KOPT-K1 (cell line): ENCODE data around the gene TMC7.

Experiments
- H3K27ac ChIP-seq: fragments of 200-600 bp; sonication (generic); 2 replicates; pipeline ENCODE4 v1.5.1; 2016; ENCODE audit warnings: antibody characterized with exemption, mild to moderate bottlenecking, low read depth, low read length; ENCODE audit not compliant: poor library complexity, severe bottlenecking
- H3K36me3 ChIP-seq: fragments of 200-600 bp; sonication (generic); 2 replicates; pipeline ENCODE4 v1.5.1; 2017; ENCODE audit warnings: antibody characterized with exemption, mild to moderate bottlenecking, low read length, moderate library complexity; ENCODE audit not compliant: insufficient read depth
- H3K9me3 ChIP-seq: fragments of 200-600 bp; sonication (generic); 2 replicates; pipeline ENCODE4 v1.5.1; 2017; ENCODE audit warnings: antibody characterized with exemption, low read length, mild to moderate bottlenecking; ENCODE audit not compliant: insufficient read depth, poor library complexity, severe bottlenecking

Gene TMC7

GRCh38 chr16:19040400-19040799 lies 56.7 kb downstream of the TMC7 start:
- Histone ChIP-seq H3K27ac (no peak overlapping the region), H3K36me3 (no peaks in the 10 kb centered on the region), H3K9me3 (no peaks in the 10 kb centered on the region)

- Histone ChIP-seq H3K9me3 (no peaks in the 10 kb centered on the region), H3K36me3 (no peaks in the 10 kb centered on the region), H3K27ac (no peak overlapping the region)
Observed at GRCh38 chr16:19044769-19045168, 61.0 kb downstream of the TMC7 start.

- Histone ChIP-seq H3K27ac (no peak overlapping the region), H3K9me3 (no peaks in the 10 kb centered on the region)
Observed at GRCh38 chr16:19046062-19046461, 62.3 kb downstream of the TMC7 start.

GRCh38 chr16:19062706-19063105 lies 79.0 kb downstream of the TMC7 start:
- H3K9me3 ChIP-seq: no peaks in the 10 kb centered on the region
- no peaks in the 10 kb centered on the region for H3K36me3 ChIP-seq
- H3K27ac ChIP-seq: no peak overlapping the region

More at GRCh38 chr16:19046062-19046461, 62.3 kb downstream of the TMC7 start:
- no peaks in the 10 kb centered on the region for H3K36me3 ChIP-seq

- no peaks in the 10 kb centered on the region for H3K9me3 ChIP-seq
- H3K27ac ChIP-seq: no peak overlapping the region
Observed at GRCh38 chr16:19066988-19067348, 83.2 kb downstream of the TMC7 start.

GRCh38 chr16:19067349-19068236 lies 83.9 kb downstream of the TMC7 start, which contains the start of gene COQ7:
TSS of gene COQ7 (plus strand) at chr16:19067614. CDS start at chr16:19067665, 51 bp downstream.
- Histone ChIP-seq H3K27ac (peak within 1 kb of the TSS; percentile 99), H3K9me3 (no peaks in the 10 kb centered on the region)

More at GRCh38 chr16:19066988-19067348, 83.2 kb downstream of the TMC7 start:
- 0 out of 2 replicates have a peak, but pooled peaks cover under 1% of the 10 kb centered on the region for H3K36me3 ChIP-seq

GRCh38 chr16:19068237-19068815 lies 84.6 kb downstream of the TMC7 start:
- Histone ChIP-seq H3K36me3 (peaks cover 10% of the 10 kb centered on the region), H3K9me3 (no peaks in the 10 kb centered on the region), H3K27ac (peak overlapping the region; percentile 99)

More at GRCh38 chr16:19067349-19068236, 83.9 kb downstream of the TMC7 start, which contains the start of gene COQ7:
- peaks cover 7% of the 10 kb centered on the region; the same call in 1 of the 2 replicates for H3K36me3 ChIP-seq

GRCh38 chr16:19071811-19072777 lies 88.4 kb downstream of the TMC7 start:
- no peaks in the 10 kb centered on the region for H3K9me3 ChIP-seq
- peaks cover 29% of the 10 kb centered on the region for H3K36me3 ChIP-seq
- no peak overlapping the region for H3K27ac ChIP-seq

GRCh38 chr16:19073344-19073743 lies 89.6 kb downstream of the TMC7 start:
- Histone ChIP-seq H3K9me3 (no peaks in the 10 kb centered on the region), H3K36me3 (peaks cover 29% of the 10 kb centered on the region), H3K27ac (no peak overlapping the region)

GRCh38 chr16:19073863-19074262 lies 90.1 kb downstream of the TMC7 start:
- Histone ChIP-seq H3K36me3 (peaks cover 34% of the 10 kb centered on the region), H3K27ac (no peak overlapping the region), H3K9me3 (no peaks in the 10 kb centered on the region)

GRCh38 chr16:19075511-19075910 lies 91.8 kb downstream of the TMC7 start:
- H3K9me3 ChIP-seq: no peaks in the 10 kb centered on the region
- no peak overlapping the region for H3K27ac ChIP-seq
- peaks cover 43% of the 10 kb centered on the region for H3K36me3 ChIP-seq

- peaks cover 6% of the 10 kb centered on the region for H3K9me3 ChIP-seq
- no peak overlapping the region for H3K27ac ChIP-seq
- H3K36me3 ChIP-seq: peaks cover 45% of the 10 kb centered on the region
Observed at GRCh38 chr16:19077879-19078278, 94.1 kb downstream of the TMC7 start.

- no peak overlapping the region for H3K27ac ChIP-seq
- peaks cover 23% of the 10 kb centered on the region for H3K36me3 ChIP-seq
- H3K9me3 ChIP-seq: peaks cover 6% of the 10 kb centered on the region
Observed at GRCh38 chr16:19083670-19084069, 99.9 kb downstream of the TMC7 start.

- peaks cover 18% of the 10 kb centered on the region for H3K36me3 ChIP-seq
- peaks cover 6% of the 10 kb centered on the region for H3K9me3 ChIP-seq
- H3K27ac ChIP-seq: no peak overlapping the region
Observed at GRCh38 chr16:19084139-19084538, 100.4 kb downstream of the TMC7 start.
